ENCODE measurements around the gene BLZF1.

The BLZF1 gene

DNA sequence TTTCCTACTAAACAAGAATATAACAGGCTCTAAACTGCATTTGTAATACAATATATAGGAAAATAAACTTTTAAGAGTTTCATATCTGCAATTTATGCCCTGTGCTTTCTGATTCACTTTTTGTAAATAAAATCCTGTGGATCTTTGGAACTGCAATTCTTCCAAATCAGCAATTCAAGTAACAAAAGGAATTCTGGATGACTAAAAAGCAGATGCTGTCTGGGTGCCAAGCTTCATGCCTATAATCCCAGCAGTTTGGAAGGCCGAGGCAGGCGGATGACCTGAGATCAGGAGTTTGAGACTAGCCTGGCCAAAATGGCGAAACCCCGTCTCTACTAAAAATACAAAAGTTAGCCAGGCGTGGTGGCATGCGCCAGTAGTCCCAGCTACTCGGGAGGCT is 6.7 kb upstream of the BLZF1 start (continued):
- no peak for TF ChIP-seq SNAI2 (CRISPR knock-in tag; IDR thresholded peaks at IDR 0.05)
- no peak for TF ChIP-seq CSDC2 (CRISPR knock-in tag; IDR thresholded peaks at IDR 0.05)
- no peak for TF ChIP-seq BACH2 (CRISPR knock-in tag; IDR thresholded peaks at IDR 0.05; ENCODE audit: borderline replicate concordance)
- TF ChIP-seq, protein P1, sequence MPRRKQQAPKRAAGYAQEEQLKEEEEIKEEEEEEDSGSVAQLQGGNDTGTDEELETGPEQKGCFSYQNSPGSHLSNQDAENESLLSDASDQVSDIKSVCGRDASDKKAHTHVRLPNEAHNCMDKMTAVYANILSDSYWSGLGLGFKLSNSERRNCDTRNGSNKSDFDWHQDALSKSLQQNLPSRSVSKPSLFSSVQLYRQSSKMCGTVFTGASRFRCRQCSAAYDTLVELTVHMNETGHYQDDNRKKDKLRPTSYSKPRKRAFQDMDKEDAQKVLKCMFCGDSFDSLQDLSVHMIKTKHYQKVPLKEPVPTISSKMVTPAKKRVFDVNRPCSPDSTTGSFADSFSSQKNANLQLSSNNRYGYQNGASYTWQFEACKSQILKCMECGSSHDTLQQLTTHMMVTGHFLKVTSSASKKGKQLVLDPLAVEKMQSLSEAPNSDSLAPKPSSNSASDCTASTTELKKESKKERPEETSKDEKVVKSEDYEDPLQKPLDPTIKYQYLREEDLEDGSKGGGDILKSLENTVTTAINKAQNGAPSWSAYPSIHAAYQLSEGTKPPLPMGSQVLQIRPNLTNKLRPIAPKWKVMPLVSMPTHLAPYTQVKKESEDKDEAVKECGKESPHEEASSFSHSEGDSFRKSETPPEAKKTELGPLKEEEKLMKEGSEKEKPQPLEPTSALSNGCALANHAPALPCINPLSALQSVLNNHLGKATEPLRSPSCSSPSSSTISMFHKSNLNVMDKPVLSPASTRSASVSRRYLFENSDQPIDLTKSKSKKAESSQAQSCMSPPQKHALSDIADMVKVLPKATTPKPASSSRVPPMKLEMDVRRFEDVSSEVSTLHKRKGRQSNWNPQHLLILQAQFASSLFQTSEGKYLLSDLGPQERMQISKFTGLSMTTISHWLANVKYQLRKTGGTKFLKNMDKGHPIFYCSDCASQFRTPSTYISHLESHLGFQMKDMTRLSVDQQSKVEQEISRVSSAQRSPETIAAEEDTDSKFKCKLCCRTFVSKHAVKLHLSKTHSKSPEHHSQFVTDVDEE (CRISPR knock-in tag; IDR thresholded peaks at IDR 0.05): no peak
- TF ChIP-seq ARNTL (CRISPR knock-in tag; IDR thresholded peaks at IDR 0.05; ENCODE audit: borderline replicate concordance, low read depth): no peak
- no peak for TF ChIP-seq ESRRG (CRISPR knock-in tag; IDR thresholded peaks at IDR 0.05)

DNA sequence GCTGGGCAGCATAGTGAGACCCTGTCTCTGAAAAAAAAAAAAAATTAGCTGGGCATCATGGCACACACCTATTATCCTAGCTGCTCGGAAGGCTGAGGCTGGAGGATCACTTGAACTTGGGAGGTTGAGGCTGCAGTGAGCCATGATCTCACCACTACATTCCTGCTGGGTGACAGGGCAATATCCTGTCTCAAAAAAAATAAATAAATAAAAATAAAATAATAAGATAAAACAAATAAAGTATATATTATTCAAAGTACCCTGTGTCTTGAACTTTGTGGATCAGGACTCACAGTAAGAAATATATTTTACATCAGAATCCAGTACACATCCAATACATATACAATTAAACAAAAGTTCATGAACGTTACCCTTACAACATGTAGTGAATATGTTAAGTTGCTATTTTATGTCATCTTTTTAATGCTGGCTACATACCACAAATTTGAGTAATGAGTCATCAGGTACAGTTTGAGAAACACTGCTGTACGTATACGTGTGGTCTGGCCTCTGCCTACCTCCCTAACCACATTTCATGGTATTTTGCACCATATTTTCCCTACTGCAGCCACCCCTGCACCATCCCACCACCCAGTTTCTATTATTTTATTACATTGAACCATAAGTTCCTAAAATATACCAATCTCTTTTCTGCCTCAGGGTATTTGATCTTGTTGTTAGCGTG is 4.8 kb upstream of the BLZF1 start:
- peak; percentile 12 for ATAC-seq
- TF ChIP-seq ZFP3 (CRISPR knock-in tag; IDR thresholded peaks at IDR 0.05) (no peak), ZNF565 (CRISPR knock-in tag; conservative IDR thresholded peaks at IDR 0.05; ENCODE audit: low read depth) (no peak), ZNF70 (CRISPR knock-in tag; IDR thresholded peaks at IDR 0.05) (no peak), GLIS3 (CRISPR knock-in tag; IDR thresholded peaks at IDR 0.05) (no peak), TOX (CRISPR knock-in tag; IDR thresholded peaks at IDR 0.05; ENCODE audit: borderline replicate concordance) (no peak), ESRRG (CRISPR knock-in tag; IDR thresholded peaks at IDR 0.05) (no peak), CSDC2 (CRISPR knock-in tag; IDR thresholded peaks at IDR 0.05) (no peak), ZFP30 (CRISPR knock-in tag; IDR thresholded peaks at IDR 0.05) (no peak), PPARA (CRISPR knock-in tag; IDR thresholded peaks at IDR 0.05; ENCODE audit: borderline replicate concordance) (no peak), TCF4 (CRISPR knock-in tag; IDR thresholded peaks at IDR 0.05; ENCODE audit: borderline replicate concordance) (no peak), BACH2 (CRISPR knock-in tag; IDR thresholded peaks at IDR 0.05; ENCODE audit: borderline replicate concordance) (no peak), ARNTL (CRISPR knock-in tag; IDR thresholded peaks at IDR 0.05; ENCODE audit: borderline replicate concordance, low read depth) (no peak), ZNF8 (CRISPR knock-in tag; IDR thresholded peaks at IDR 0.05) (no peak)
- TF ChIP-seq, protein P2, sequence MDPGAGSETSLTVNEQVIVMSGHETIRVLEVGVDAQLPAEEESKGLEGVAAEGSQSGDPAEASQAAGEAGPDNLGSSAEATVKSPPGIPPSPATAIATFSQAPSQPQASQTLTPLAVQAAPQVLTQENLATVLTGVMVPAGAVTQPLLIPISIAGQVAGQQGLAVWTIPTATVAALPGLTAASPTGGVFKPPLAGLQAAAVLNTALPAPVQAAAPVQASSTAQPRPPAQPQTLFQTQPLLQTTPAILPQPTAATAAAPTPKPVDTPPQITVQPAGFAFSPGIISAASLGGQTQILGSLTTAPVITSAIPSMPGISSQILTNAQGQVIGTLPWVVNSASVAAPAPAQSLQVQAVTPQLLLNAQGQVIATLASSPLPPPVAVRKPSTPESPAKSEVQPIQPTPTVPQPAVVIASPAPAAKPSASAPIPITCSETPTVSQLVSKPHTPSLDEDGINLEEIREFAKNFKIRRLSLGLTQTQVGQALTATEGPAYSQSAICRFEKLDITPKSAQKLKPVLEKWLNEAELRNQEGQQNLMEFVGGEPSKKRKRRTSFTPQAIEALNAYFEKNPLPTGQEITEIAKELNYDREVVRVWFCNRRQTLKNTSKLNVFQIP (CRISPR knock-in tag; IDR thresholded peaks at IDR 0.05; ENCODE audit: borderline replicate concordance, low read depth): no peak
- TF ChIP-seq, protein P3, sequence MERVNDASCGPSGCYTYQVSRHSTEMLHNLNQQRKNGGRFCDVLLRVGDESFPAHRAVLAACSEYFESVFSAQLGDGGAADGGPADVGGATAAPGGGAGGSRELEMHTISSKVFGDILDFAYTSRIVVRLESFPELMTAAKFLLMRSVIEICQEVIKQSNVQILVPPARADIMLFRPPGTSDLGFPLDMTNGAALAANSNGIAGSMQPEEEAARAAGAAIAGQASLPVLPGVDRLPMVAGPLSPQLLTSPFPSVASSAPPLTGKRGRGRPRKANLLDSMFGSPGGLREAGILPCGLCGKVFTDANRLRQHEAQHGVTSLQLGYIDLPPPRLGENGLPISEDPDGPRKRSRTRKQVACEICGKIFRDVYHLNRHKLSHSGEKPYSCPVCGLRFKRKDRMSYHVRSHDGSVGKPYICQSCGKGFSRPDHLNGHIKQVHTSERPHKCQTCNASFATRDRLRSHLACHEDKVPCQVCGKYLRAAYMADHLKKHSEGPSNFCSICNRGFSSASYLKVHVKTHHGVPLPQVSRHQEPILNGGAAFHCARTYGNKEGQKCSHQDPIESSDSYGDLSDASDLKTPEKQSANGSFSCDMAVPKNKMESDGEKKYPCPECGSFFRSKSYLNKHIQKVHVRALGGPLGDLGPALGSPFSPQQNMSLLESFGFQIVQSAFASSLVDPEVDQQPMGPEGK (CRISPR knock-in tag; IDR thresholded peaks at IDR 0.05; ENCODE audit: borderline replicate concordance): no peak
- TF ChIP-seq, protein P1 (CRISPR knock-in tag; IDR thresholded peaks at IDR 0.05): no peak
- TF ChIP-seq, protein P4, sequence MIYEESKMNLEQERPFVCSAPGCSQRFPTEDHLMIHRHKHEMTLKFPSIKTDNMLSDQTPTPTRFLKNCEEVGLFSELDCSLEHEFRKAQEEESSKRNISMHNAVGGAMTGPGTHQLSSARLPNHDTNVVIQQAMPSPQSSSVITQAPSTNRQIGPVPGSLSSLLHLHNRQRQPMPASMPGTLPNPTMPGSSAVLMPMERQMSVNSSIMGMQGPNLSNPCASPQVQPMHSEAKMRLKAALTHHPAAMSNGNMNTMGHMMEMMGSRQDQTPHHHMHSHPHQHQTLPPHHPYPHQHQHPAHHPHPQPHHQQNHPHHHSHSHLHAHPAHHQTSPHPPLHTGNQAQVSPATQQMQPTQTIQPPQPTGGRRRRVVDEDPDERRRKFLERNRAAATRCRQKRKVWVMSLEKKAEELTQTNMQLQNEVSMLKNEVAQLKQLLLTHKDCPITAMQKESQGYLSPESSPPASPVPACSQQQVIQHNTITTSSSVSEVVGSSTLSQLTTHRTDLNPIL (CRISPR knock-in tag; IDR thresholded peaks at IDR 0.05; ENCODE audit: low read depth): no peak

DNA sequence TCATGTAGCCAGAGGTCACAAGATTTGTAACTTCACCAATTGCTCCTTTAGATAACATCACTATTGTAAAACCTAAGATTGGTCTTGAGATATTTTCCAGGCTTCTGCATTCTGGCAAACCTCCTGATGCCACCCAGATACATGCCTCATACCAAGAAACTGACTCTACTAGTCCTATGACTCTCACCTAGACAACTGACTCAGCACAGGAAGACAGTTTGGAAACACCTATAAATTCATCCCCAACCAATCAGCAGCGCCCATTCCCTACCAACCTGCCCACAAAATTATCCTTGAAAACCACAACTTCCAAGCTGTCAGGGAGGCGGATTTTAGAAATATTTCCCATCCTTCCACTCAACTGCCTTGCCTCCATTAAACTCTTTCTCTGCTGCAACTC is 3.0 kb upstream of the BLZF1 start:
- no peak for ATAC-seq
- TF ChIP-seq ISL1 (CRISPR knock-in tag; IDR thresholded peaks at IDR 0.05) (no peak), RARB (CRISPR knock-in tag; IDR thresholded peaks at IDR 0.05) (no peak), ARNTL (CRISPR knock-in tag; IDR thresholded peaks at IDR 0.05; ENCODE audit: borderline replicate concordance, low read depth) (no peak), ESRRG (CRISPR knock-in tag; IDR thresholded peaks at IDR 0.05) (no peak), TOX (CRISPR knock-in tag; IDR thresholded peaks at IDR 0.05; ENCODE audit: borderline replicate concordance) (no peak)
- TF ChIP-seq, protein P1 (CRISPR knock-in tag; IDR thresholded peaks at IDR 0.05): no peak
- TF ChIP-seq, protein P3 (CRISPR knock-in tag; IDR thresholded peaks at IDR 0.05; ENCODE audit: borderline replicate concordance): no peak
